Right lobe of liver (tissue), 4 donors: Measurements from ENCODE around the gene ACOT13.

Experiments
- CTCF ChIP-seq, 4 donors: fragments of 200-600 bp in 3 of 4; fragments of 450-650 bp in 1 of 4; IDR thresholded peaks; one replicate each; pipeline versions ENCODE4 v1.5.1 to v1.8.0; 2016 to 2022; ENCODE audit warnings: antibody characterized with exemption in 4 of 4, mild to moderate bottlenecking in 2 of 4
- POLR2A ChIP-seq: fragments of 450-650 bp; IDR thresholded peaks from one replicate; pipeline ENCODE4 v1.6.1; 2017; ENCODE audit warnings: antibody characterized with exemption, mild to moderate bottlenecking
- donor health status: DM: no; HTN: no; CAD: no.
- donor health status: DM: no; HTN: no; CAD: no.
- donor health status: DM: no; HTN: yes; CAD: no.

GRCh38 chr6:24694198-24694597, 27.3 kb downstream of the ACOT13 start:
- TF ChIP-seq CTCF (IDR thresholded peaks at IDR 0.05) (no peak), POLR2A (no peak)
